Tibial artery (tissue), 4 donors: Measurements from ENCODE around the gene WDR49.

Experiments used
- DNase-seq, 2 donors: peaks; one replicate each; pipeline ENCODE4 v3.0.0-alpha.2; 2019
- H3K27ac ChIP-seq, 2 donors: fragments of 200-600 bp; sonication (generic) in 1 of 2; 1 replicate in 1 of 2; 2 replicates in 1 of 2; pipeline ENCODE4 v1.5.1; 2018 to 2019; ENCODE audit warnings: mild to moderate bottlenecking in 1 of 2
- H3K27me3 ChIP-seq, 2 donors: fragments of 200-600 bp; sonication (generic) in 1 of 2; one replicate each; pipeline versions ENCODE4 v1.5.1 to v1.6.0; 2016 to 2019
- H3K36me3 ChIP-seq, 3 donors: fragments of 200-600 bp; sonication (generic) in 2 of 3; one replicate each; pipeline ENCODE4 v1.5.1; 2016 to 2019; ENCODE audit warnings: mild to moderate bottlenecking in 2 of 3
- H3K4me1 ChIP-seq, 4 donors: fragments of 200-600 bp; sonication (generic) in 2 of 4; 1 replicate in 3 of 4; 2 replicates in 1 of 4; pipeline ENCODE4 v1.5.1; 2016 to 2019
- H3K4me3 ChIP-seq, 2 donors: fragments of 200-600 bp; sonication (generic) in 1 of 2; 1 replicate in 1 of 2; 2 replicates in 1 of 2; pipeline ENCODE4 v1.5.1; 2018 to 2019; ENCODE audit warnings: mild to moderate bottlenecking in 2 of 2
- H3K9me3 ChIP-seq, 3 donors: fragments of 200-600 bp; sonication (generic) in 1 of 3; one replicate each; pipeline ENCODE4 v1.5.1; 2016 to 2019
- intact Hi-C: fragments of 100-400 bp; cut with DNase I; formaldehyde crosslinking; loops from one replicate; pipeline ENCODE4 v1.15.0; 2023; ENCODE audit warnings: low total_unique reads
- TF ChIP-seq, protein P1 (sequence below), 2 experiments: fragments of 200-600 bp in 1 of 2; fragments of 450-650 bp in 1 of 2; IDR thresholded peaks; one replicate each; pipeline ENCODE4 v1.5.1; 2017 to 2019; ENCODE audit warnings: antibody characterized with exemption in 2 of 2, mild to moderate bottlenecking in 1 of 2, moderate library complexity in 1 of 2

The WDR49 gene

DNA sequence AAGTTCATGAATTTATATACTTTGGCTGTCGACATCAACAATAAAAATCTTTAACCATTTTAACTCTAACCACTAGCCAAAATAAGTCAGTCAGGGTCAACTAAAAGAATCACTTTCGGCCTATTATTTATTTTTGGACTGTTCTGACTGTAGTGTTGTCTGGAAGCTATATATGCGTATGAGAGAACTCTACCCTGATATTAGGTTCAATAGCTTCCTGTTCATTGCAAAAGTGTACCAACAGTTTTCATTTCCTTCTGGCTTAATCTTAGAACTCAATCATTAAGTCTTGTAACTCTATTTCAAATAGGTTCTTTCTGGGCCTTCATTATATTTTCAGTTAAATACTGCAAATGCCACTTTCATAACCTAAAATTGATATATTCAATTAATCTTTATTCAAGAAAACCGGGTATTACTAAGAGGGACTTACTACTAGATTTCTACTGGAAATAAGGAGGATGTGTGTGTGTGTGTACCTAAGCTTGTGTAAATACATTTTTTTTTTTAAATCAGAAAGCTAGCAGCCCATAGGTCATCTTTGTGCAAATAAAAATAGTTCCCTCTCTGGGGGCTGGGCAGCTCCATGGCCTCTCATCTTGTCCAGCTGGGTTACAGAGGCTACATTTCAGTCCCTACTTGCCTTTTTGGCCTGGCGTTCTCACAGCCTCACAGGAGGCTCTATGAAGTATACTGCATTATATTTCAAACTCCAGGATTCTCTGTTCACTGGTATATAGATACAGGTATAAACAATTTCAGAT is 185.7 kb downstream of the WDR49 start:
- no peak for DNase-seq
- TF ChIP-seq, protein P1, sequence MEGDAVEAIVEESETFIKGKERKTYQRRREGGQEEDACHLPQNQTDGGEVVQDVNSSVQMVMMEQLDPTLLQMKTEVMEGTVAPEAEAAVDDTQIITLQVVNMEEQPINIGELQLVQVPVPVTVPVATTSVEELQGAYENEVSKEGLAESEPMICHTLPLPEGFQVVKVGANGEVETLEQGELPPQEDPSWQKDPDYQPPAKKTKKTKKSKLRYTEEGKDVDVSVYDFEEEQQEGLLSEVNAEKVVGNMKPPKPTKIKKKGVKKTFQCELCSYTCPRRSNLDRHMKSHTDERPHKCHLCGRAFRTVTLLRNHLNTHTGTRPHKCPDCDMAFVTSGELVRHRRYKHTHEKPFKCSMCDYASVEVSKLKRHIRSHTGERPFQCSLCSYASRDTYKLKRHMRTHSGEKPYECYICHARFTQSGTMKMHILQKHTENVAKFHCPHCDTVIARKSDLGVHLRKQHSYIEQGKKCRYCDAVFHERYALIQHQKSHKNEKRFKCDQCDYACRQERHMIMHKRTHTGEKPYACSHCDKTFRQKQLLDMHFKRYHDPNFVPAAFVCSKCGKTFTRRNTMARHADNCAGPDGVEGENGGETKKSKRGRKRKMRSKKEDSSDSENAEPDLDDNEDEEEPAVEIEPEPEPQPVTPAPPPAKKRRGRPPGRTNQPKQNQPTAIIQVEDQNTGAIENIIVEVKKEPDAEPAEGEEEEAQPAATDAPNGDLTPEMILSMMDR (IDR thresholded peaks at IDR 0.05), result no peak
- Histone ChIP-seq H3K4me3 (no peak overlapping the region), H3K9me3 (no peaks in the 10 kb centered on the region), H3K4me1 (no peaks in the 10 kb centered on the region), H3K27ac (no peak overlapping the region), H3K36me3 (no peaks in the 10 kb centered on the region), H3K27me3 (no peaks in the 10 kb centered on the region)
- intact Hi-C loops, result no loop called here

DNA sequence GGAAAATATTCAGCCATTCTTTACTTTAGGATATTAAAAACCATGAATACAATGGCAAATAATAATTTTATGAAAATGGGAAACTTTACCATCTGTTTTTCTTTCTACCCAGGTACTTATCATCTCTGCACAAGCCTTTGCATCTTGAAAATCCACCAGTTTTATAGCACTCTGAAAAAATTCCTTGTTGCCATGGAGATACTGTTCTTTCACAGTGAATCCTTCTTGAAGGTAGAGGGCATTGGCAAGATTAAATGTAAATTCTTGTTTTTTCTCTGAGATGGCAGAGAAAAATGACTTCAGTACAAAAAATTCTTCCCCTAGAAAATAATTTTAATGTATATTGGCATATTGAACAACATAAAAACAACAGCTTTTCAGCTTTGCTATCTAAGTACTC is 186.8 kb downstream of the WDR49 start:
- H3K4me1 ChIP-seq, result no peaks in the 10 kb centered on the region
- intact Hi-C loops, result no loop called here
- no peak overlapping the region for H3K27ac ChIP-seq
- no peaks in the 10 kb centered on the region for H3K9me3 ChIP-seq
- H3K4me3 ChIP-seq, result no peak overlapping the region
- no peaks in the 10 kb centered on the region for H3K27me3 ChIP-seq
- DNase-seq, result no peak
- TF ChIP-seq, protein P1 (IDR thresholded peaks at IDR 0.05), result no peak
- no peaks in the 10 kb centered on the region for H3K36me3 ChIP-seq

DNA sequence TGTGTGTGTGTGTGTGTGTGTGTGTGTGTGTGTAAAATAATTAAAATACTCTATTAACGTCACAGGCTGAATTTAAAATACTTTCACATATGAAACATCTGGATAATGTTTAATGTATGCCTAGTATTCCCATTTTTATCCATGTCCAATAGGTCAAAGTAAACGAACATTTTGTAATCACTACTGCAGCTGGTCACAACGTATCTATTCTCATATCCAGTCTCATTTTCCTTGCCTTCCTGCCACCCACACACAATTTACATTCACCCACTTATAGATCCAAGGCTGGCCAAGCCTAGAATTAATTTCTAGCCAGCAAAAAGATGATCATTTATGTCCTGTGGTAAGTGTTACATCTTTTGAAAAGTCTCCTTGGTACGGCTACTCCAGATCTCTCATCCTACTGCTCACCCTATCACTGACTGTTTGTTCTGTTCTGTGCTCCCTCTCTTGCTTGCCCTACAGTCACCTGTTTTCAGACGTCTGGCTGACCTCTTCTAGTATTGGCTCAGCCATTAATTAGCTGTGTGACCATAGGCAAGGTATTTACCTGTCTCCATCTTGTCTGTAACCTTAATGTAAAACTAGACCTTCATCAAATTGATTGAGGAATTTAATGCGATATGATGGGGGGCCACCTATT is 197.5 kb downstream of the WDR49 start:
- Histone ChIP-seq H3K4me3 (no peak overlapping the region), H3K9me3 (no peaks in the 10 kb centered on the region), H3K36me3 (no peaks in the 10 kb centered on the region), H3K4me1 (no peaks in the 10 kb centered on the region), H3K27ac (no peak overlapping the region), H3K27me3 (no peaks in the 10 kb centered on the region)
- intact Hi-C loops, result no loop called here
- no peak for DNase-seq
- TF ChIP-seq, protein P1 (IDR thresholded peaks at IDR 0.05), result no peak

DNA sequence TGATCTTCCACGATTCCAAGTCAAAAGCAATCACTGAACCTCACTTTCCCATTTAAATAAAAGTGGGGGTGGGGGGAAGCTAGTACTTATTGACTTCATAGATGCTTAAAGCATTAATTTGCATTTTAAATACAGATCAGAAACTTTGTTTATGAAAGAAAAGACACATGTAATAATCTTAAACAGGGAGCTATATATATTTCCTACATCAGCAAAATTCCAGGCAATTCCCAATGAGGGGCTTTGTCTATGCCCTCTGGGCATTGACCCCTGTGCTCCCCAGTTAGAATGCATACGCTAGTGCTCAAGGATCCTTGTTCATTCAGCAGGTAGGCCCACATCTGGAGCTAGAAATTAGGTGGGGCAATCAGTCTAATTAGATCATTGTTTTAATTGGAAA is 199.9 kb downstream of the WDR49 start:
- DNase-seq, result no peak
- no peak overlapping the region for H3K27ac ChIP-seq
- TF ChIP-seq, protein P1 (IDR thresholded peaks at IDR 0.05), result no peak

DNA sequence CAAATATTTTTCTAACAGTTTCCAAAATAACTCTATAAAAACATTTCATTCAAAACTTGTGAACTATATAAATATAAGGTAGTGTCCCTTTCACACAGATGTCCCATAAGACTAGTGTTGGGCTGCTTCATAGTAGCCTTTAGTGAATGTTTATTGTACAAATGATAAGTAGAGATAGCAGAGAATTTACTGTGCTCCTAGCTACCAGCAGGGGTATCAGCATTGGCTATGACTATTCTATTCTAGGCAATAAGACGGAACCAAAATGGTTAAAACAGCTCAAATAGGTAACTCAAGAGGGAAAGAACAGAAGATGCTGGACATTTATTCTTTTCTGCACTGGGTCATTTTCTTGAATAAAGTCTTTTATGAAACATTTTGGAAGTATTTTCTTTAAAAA is 202.5 kb downstream of the WDR49 start:
- Histone ChIP-seq H3K4me1 (no peaks in the 10 kb centered on the region), H3K4me3 (no peak overlapping the region), H3K36me3 (no peaks in the 10 kb centered on the region), H3K27me3 (no peaks in the 10 kb centered on the region), H3K27ac (no peak overlapping the region), H3K9me3 (no peaks in the 10 kb centered on the region)
- TF ChIP-seq, protein P1 (IDR thresholded peaks at IDR 0.05), result no peak
- intact Hi-C loops, result no loop called here
- no peak for DNase-seq

More for the DNA sequence above, 199.9 kb downstream of the WDR49 start:
- intact Hi-C loops, result no loop called here
- Histone ChIP-seq H3K4me1 (no peaks in the 10 kb centered on the region), H3K4me3 (no peak overlapping the region), H3K9me3 (no peaks in the 10 kb centered on the region), H3K36me3 (no peaks in the 10 kb centered on the region), H3K27me3 (no peaks in the 10 kb centered on the region)
